ENCODE results near the gene PATJ. TPM values are rescaled to one million over a fixed set of nuclear protein-coding genes. Genes with fewer than 3 reads are reported as not detected.

The PATJ gene
- total RNA-seq, 1 experiment from 2014 or later = 47.3 TPM

- Histone ChIP-seq H3K18ac (ENCODE audit: insufficient read length, low read depth, low read length) (no peak overlapping the region), H4K5ac (ENCODE audit: insufficient read length, low read depth, low read length) (no peak overlapping the region), H2BK20ac (ENCODE audit: low read depth, low read length, poor library complexity, severe bottlenecking) (no peak overlapping the region), H2BK12ac (ENCODE audit: insufficient read length, low read depth, low read length) (no peak overlapping the region), H2AK5ac (ENCODE audit: insufficient read length, low read length) (no peak overlapping the region), H3K4me1 (ENCODE audit: insufficient read depth, low read length) (peaks cover 11% of the 10 kb centered on the region), H3K23me2 (ENCODE audit: insufficient read length, low read depth, low read length, poor library complexity, severe bottlenecking) (no peaks in the 10 kb centered on the region), H3K23ac (ENCODE audit: insufficient read length, low read depth, low read length) (no peak overlapping the region), H3K27me3 (ENCODE audit: insufficient read depth, low read length) (no peaks in the 10 kb centered on the region), H2BK5ac (ENCODE audit: insufficient read length, low read length) (no peak overlapping the region), H3K4me2 (ENCODE audit: insufficient read depth, insufficient read length, low read length) (peak overlapping the region; percentile 6), H3K9me3 (ENCODE audit: control insufficient read depth, low read depth, low read length) (no peaks in the 10 kb centered on the region), H4K8ac (replicated peaks; ENCODE audit: insufficient read length, low read depth, low read length) (no peak overlapping the region), H3K79me1 (ENCODE audit: insufficient read depth, low read depth, low read length, poor library complexity, severe bottlenecking) (no peaks in the 10 kb centered on the region), H3K4ac (ENCODE audit: low read depth, low read length) (no peak overlapping the region), H3K27ac (ENCODE audit: insufficient read length, low read depth, low read length) (no peak overlapping the region), H4K20me1 (ENCODE audit: control insufficient read depth, insufficient read depth, insufficient read length) (no peaks in the 10 kb centered on the region), H2BK120ac (ENCODE audit: low read depth, low read length, poor library complexity, severe bottlenecking) (no peak overlapping the region), H3K79me2 (ENCODE audit: insufficient read depth, low read length) (no peaks in the 10 kb centered on the region), H3K9ac (ENCODE audit: extremely low read depth, insufficient read length, low read length) (no peak overlapping the region), H2BK15ac (ENCODE audit: low read depth, low read length) (no peak overlapping the region), H3K56ac (ENCODE audit: insufficient read length, low read depth, low read length) (no peak overlapping the region), H2AFZ (ENCODE audit: low read length) (no peak overlapping the region), H3K14ac (ENCODE audit: insufficient read depth, low read length) (no peak overlapping the region), H3T11ph (ENCODE audit: low read length) (no peak overlapping the region), H4K91ac (ENCODE audit: insufficient read length, low read depth, low read length) (no peak overlapping the region)
- peak; percentile 56 for DNase-seq
- Mint-ChIP-seq H3K36me3 (ENCODE audit: insufficient read depth in 1 of 3, low read depth in 3 of 3) (peaks cover 2 to 4% (median 3%) of the 10 kb centered on the region in 3 experiments; a peak in 4 of 7 replicates), H3K9me3 (peaks cover 0 to 3% of the 10 kb centered on the region in 2 experiments; a peak in 1 of 5 replicates), H3K4me1 (peaks cover 29 to 34% of the 10 kb centered on the region in 2 experiments), H3K4me3 (no peak overlapping the region; a peak in 1 of 5 replicates), H3K27me3 (ENCODE audit: low read depth) (peaks cover 17% of the 10 kb centered on the region), H3K27ac (no peak overlapping the region)
- no peak for TF ChIP-seq CTCF (conservative IDR thresholded peaks at IDR 0.05)
- no CpG with 5 or more reads among the region's 3 CpGs for WGBS (ENCODE audit: extremely low coverage, insufficient read length, low lambda C conversion rate)
Observed at GRCh38 chr1:62058956-62059355, 316.7 kb downstream of the PATJ start.

Measured in H9 (cell line).